GM21423 (cell line): ENCODE results near the gene FN1.
"Not testable (repeated sequence)": the region's sequence is repeated elsewhere in the genome, so short reads cannot be mapped to it uniquely, and the experiment has no call there.

Source experiments
- ATAC-seq: cut with Tn5 transposase; IDR thresholded peaks from one replicate; pipeline ENCODE4 v1.9.1; 2021; ENCODE audit warnings: mild to moderate bottlenecking, moderate library complexity; ENCODE audit not compliant: unreplicated experiment

Gene FN1

DNA sequence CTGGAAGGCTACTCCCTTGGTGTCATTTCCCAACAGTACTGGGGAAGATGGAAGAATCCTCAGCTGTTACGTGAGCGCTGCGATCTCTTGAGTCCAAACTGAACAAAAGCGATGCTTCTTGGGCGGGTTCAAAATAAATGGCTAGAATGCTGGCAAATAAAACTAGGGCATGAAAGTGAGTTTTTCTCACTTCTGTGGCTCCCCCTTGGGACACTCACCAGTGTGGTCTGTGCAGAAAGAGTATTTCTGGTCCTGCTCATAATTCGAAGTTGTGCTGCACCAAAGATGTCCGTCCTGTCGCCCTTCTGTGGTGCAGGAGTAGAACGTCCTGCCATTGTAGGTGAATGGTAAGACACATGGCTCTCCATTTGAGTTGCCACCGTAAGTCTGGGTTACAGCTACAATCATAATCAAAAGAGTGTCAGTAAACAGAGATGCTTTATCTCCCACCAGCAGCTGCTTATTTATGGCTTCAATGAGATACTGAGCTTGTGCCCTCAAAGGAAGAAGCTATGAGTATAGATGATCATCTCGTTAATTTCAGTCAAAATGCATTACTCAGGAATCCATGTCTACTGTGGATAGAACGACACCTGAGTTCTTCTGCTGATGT, 11.8 kb downstream of the FN1 start:
- ATAC-seq: no peak

DNA sequence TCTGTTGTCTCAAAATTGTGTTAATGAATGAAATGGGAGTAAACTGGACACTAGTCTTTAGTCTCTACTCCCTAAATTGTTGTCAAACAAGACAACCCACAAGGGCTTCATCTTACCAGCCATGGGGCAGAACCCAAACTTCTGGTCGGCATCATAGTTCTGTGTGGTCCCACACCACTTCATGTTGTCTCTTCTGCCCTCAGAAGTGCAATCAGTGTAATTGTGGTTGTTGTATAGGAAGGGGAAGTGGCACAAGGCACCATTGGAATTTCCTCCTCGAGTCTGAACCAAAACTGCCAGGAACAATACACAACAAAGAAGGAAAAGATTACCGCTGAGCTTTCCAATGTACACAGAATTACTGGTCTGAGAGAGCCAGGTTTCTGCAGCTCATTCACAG, 12.6 kb downstream of the FN1 start:
- no peak for ATAC-seq

DNA sequence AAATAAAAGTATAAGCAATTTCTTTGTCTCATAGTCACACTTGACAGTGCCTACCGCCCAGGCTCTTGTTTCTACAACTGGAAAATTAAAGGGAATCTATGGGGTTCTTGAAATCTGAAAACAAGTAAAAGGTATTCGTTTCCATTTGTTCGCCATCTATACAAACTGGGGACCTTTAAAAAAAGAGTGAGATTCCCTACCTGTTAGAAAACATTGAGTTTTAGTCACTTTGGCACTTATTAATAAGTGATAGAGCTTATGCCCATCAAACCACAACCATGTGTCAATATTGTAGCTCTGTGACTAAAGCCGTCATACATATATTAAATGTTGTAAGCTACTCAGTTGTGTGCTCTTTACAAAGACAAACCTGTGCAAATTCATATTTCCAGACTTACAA, 13.2 kb downstream of the FN1 start:
- ATAC-seq: no peak

DNA sequence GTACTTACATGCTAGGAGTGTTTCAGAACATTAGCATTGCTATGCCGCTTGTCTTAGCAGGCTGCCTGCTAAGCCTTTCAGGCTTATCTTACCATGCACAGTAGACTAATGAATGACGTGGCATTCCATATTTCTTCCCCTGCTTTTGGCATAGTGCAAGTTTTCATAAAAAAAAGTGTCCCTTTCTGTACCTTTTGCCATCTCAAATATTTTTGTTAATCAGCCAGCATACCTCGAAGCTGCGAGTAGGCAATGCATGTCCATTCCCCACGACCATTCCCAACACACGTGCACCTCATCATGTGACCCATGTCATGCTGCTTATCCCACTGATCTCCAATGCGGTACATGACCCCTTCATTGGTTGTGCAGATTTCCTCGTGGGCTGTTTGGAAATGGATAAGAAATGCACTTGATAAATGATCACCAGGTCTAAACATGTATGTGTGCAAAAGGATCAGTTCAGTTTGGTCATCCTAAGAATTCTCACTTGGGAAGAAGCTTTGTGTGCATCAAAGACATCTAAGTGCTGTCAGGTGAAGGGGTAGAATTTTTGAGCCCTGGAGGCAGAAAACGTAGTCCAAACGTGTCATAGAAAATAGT, 13.9 kb downstream of the FN1 start:
- ATAC-seq: no peak

DNA sequence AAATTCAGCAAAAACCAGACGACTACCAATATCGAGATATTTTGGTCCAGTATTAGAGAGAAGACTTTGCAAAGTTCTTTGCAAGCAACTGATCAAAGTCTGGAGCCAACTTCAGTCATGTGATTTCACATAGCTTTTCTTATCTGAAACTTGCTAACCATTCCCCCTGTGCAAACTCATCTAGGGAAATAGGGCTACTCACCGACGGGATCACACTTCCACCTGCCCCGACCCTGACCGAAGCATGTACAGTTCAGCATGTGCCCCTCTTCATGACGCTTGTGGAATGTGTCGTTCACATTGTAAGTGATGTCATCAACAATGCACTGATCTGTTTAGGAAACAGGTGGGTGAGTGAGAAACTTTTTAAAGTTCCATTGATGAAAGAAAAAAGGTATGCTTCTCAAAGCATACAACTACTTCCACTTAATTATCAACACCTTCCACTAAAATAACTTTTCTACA, 15.4 kb downstream of the FN1 start:
- no peak for ATAC-seq

DNA sequence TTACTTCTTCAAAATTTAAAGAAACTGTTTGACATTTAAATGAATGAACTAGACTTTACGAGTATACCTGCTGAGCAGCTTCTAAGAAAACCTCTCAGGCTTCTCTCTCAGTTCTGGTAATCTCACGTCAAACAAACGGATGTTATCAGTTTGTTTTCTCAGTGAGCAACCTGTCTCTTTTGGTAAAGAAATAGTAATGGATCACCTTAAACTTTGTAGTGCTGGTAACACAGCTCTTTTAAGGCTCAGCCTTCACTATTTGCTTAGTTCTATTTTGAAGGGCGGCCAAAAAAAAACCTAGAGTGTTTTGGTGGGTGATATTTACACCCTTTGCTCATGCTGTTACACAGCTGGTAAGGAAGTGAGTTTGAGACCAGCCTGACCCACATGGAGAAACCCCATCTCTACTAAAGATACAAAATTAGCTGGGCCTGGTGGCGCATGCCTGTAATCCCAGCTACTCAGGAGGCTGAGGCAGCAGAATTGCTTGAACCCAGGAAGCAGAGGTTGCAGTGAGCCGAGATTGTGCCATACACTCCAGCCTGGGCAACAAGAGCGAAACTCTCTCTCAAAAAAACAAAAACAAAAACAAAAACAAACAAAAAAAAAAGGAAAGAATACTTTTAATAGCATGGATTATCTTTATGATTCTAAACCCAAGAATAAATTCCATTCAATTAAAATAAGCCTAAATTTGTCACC, 15.9 kb downstream of the FN1 start:
- ATAC-seq: no peak

DNA sequence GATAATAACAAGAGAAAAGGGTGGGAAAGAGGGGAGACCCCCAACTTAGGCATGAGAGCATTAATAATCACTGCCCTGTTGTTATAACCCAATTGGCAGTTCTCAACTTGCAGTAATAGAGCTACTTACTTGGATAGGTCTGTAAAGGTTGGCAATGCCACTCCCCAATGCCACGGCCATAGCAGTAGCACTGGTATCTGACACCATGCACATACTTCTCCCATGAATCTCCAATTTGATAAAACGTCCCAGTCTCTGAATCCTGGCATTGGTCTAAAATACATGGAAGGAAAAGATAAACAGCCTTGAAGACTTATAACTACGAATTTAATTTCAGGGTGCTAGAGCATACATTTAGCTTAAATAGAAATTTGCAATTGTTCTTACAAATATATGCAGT, 16.8 kb downstream of the FN1 start:
- no peak for ATAC-seq

DNA sequence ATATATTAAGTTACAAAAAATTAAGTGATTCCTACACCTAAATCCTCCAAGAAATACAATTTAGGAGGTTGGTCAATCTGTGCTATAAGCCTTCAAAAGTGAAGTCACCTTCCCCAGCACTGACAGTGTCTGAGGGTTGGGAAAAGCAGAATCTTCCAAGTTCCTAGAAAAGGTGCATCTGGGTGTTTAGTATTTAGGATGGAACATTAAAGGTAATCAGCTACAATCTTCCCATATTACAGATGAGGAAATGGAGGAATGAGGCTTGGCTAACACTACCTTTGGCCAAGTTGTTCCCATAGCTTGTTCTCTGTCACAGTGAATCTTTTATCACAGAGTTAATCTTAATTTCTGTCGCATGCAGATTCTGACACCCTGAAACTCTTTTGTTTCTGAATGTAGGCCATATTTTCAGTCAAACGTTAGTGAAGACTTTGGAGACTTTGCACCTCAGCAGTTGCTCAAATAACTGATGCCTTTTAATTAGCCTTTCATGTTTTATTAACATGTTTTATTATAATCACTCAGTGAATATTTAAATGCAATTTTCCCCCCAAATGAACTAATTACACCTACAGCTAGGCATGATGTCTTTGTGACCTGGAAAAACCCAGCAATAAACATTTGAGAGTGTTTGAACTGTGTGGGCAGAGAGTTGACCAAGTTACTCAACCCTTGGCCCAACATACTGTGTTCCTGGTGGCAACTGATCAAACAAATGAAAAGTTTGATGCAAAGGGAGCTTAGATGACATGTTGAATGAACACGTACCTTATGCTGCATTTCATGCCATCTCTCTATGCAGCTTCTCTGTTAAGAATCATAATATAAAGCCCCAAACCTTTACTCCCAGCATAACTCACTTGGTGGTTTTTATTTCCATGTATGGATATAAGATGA, 17.6 kb downstream of the FN1 start:
- no peak for ATAC-seq

DNA sequence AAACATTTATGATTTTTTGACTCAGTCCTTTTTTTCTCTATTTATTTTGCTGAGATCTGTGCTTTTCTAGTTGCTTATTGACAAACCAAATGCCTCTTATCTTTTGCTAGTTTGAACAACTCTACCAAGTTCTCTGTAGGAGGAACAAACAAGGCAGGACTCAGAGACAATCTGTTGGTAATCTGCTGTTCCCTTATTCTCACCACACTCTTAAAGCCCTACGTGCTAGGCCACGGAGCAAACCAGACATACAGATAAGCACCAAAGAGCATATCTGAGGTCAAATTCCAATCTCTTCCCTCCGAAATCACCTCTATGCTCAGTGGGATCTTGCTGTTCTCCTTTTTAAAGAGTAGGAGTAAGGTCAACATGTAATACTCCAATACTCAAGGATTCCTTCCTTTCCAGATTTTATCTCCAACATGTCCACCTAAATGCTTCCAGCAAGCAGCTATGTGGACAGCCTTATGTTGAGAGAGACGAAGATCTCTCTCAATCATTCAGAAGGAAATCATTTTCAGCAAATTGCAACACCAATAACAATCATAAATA, 18.4 kb downstream of the FN1 start:
- no peak for ATAC-seq

DNA sequence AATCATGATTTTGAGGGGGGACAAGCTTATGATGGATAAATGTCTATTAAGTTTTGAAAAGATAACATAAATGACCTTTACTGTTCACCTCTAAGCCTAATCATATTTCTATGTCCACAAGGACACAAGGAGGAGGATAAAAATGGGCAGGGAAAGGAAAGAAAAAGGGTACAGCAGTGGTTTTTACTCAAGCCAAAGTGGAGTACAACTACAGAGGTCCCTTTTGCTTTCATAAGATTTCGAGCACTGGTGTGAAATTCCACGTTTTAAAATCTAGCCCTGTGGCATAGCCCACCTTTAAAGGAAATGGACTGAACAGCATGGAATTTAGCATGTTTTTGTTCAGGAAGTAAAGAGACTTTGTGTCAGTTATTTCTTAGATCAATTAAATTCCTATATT, 19.2 kb downstream of the FN1 start:
- no peak for ATAC-seq

DNA sequence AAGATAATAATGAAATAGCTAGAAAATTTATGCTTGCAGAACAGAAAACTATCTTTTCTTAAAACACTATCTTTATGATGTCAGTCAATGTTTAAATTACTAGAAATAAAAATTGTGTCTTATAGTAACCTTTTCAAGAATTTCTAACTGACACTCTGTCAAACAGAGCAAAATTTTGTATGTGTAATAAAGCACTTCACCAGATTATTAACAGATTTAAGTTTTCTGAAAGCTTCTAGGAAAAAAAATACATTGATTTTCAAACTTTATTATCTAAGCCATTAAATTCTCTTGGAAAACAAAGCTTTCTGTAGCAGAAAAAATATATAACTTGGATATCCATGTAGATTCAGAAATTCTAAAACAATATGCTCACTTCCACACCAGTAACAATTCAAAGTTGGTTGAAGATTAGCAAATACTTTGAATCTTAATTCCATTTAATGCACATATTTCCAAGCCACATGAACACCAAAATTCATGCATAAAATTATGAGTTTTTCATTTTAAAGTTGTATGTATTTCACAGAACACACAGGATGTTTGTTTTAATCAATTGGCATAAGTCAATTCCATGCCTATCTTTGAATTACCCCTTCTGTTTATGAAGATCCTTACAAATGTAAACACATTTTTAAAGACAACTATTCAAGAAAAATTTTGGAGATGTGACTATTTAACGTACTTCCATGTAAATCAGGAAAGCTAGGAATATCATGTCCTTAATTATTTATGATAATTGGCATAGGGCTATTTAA, 19.9 kb downstream of the FN1 start:
- ATAC-seq: no peak

DNA sequence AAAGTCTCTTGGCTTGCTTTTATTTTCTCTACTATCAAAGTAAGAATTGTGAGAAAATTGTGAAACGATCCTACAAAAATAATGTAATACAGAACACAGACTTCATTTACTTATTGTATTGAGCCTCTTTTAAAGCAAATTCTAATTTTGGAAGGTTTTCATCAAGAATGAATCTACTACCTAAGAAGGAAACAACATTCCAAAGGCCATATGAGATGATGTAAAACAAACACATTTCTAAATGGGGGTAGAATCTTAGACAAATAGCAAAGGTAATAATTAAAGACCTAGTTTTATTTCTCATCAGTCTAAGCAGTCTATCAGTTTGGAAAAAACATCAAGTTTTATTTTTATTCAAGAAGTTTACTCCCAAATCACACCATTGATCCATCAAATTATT, 20.6 kb downstream of the FN1 start:
- no peak for ATAC-seq

DNA sequence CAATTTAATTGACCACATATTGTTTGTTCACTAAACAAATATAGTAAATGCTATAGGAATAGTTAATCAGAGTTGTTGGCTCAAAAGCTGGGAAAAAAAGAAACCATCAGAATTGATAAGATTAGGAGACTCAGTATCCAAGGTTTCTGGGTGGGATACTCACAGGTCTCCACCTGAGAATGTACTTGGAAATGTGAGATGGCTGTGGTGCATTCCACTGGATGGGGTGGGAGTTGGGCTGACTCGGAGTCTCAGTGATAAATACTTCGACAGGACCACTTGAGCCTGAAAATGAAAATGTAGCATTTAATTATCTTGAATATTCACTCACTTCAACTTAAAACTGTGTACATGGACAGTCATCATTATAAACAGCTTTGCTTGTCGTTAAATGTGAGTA, 21.2 kb downstream of the FN1 start:
- no peak for ATAC-seq

DNA sequence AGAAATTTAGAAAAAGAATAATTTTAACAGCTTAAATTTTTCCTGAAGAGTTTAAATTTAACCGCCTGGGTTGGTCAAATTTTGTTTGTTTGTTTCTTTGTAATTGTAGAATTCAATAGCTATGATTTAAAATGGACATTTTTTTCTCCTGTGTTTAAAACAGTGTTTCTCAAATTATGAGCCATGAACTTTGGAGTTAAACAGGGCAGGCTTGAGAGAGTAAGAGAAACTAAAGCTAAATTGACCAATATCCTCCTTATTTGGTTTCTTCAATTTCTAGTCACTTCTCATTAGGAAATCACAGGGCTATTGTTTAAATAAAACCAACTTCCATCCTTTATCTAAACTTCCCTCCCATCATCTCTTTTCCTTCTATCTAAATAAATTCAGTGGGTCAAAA, 21.9 kb downstream of the FN1 start:
- no peak for ATAC-seq

DNA sequence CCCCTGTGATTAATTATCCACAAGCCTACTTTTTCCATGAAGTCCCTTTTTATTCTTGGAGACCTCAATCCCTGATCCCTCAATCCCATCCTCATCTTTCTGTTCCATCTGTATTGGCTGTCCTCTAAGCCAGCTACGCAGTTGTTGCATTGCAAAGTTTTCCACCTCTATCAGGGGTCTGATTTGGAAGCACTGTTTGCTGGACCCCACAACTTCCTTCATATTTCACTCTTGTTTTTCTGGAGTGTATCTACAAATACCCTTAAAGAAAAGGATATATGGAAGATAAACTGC, 22.4 kb downstream of the FN1 start:
- no peak for ATAC-seq

DNA sequence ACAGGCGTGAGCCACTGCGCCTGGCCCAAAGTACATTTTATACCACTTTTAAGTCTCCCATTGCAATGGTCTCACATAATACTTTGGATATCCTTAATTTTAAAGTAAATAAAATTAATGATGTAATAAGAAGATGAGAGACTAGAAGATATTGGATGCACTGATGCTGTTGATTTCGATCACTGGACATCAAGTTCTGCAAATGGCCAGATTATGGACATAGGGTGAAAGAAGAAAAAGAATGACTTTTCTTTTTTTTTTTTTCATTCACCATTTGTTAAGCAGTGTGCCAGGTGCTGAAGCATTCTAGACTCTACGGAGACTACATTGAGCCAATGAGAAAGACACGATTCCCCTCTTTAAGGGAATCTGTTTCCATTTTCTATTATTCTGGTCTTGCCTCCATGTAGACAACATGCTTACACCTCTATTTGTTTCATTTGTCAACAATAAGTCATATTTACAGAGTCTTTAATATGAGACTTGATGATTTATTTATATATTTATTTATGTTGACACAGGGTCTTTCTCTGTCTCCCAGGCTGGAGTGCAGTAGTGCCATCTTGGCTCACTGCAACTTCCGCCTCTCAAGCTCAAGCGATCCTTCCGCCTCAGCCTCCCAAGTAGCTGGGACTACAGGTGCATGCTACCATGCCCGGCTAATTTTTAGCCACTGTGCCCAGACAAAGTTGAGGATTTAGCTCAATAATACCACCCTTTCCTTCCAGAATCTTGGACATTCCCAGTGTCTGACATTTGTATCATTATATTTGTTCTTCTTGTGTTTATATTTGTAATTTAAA, 23.7 kb downstream of the FN1 start:
- ATAC-seq: no peak

DNA sequence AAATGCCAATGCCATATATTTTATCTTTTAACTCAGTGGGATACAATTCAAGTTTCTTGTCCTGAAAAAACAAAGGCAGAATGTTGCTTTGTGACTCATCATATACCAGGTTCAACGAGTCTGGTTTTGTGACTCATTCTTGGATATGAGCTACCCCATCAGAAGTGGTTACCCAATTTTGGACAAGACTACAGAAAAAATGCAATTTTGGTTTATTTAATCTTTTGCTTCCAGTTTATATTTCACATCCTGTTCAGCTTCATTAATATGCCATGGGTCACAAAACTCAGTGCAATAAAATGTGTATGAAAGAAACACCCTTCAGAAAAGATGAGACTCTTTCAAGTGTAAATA, 25.0 kb downstream of the FN1 start:
- no peak for ATAC-seq

DNA sequence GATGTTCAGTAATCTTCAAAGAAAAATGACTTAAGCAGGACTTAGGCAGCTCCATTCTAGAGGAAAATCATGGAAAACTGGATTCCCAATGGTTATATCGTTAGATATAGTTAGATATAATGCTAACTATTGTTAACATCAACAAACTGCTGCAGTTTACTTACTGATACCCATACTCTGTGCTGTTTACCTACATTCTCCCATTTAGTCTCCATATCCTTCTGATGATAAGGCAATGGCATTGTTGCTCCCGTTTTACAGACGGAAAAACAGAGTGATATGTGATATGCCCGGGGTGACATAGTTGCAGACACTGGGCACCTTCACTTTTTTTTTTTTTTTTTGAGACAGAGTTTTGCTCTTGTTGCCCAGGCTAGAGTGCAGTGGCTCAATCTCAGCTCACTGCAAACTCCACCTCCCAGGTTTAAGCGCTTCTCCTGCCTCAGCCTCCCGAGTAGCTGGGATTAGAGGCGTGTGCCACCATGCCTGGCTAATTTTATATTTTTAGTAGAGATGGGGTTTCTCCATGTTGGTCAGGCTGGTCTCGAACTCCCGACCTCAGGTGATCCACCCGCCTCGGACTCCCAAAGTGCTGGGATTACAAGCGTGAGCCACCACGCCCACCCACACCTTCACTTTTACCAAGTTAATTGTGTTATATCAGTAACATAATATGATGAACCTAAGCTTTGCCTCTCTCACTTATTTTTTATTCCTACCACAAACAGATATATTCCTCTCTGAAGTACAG, 25.5 kb downstream of the FN1 start:
- ATAC-seq: not testable (repeated sequence)
